Keratinocyte (primary cell): Measurements from ENCODE around the gene TMEM132D.

Experiments used
- CTCF ChIP-seq, 3 experiments: IDR thresholded peaks in 1 of 3; conservative IDR thresholded peaks in 1 of 3; optimal IDR thresholded peaks in 1 of 3; 2 replicates in 2 of 3; 3 replicates in 1 of 3; pipeline versions ENCODE3 to v1.5.1; 2011; ENCODE audit warnings: low read length in 3 of 3, mild to moderate bottlenecking in 3 of 3, moderate library complexity in 2 of 3, control low read depth in 1 of 3, inconsistent platforms in 1 of 3; ENCODE audit not compliant: insufficient read depth in 2 of 3; ENCODE audit errors: extremely low read depth in 1 of 3
- EZH2 ChIP-seq: IDR thresholded peaks from one replicate; pipeline ENCODE4 v1.6.1; 2012; ENCODE audit warnings: inconsistent platforms, mild to moderate bottlenecking, low read length, moderate library complexity

DNA sequence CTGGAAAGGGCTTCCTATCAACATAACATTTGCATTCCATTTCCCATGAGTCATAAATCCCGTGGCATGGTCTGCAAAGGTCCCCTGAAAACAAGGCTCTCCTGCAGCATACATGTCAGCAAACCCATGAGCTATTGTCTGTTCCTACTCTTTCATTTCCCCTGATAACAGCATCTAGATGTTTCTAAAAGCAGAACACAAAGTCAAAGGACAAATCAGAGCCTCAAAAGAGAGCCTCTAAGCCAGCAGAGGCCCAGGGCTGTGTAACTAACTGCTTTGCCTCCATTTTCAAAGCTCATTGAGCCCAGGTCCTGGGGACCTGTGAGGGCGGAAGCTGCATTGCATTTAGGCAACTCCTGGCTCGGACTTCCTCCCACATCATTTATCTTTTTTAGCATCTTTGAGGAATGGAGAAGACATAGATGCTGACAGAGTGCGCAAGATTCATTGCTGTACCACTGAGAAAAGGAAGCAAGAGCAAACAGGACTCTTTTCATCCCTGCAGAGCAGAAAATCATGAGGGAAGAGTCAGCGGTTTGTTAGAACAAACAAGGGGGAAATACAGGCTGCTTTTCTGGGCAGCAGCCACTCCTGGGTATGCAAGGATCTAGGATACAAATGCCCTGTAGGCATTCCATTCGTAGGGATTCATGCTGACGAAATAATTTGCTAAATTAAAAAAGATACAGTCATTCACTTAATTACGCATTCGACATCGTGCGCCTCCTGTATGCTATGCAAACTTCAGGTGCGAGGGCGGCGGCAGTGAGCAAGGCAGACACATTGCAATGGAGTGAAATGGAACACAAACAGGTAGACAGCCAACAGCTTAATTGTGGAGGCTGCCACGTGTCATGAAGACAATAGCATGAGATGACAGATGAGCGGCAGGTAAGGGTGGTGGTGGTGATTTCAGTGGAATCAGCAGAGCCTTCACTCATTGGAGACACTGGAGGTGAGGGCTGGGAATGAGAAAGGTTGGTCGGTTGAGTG is 131.0 kb downstream of the TMEM132D start:
- TF ChIP-seq CTCF (optimal IDR thresholded peaks at IDR 0.05 in 1 of 3, IDR thresholded peaks at IDR 0.05 in 1 of 3, conservative IDR thresholded peaks at IDR 0.05 in 1 of 3; ENCODE audit: extremely low read depth in 1 of 3, insufficient read depth in 2 of 3, low read length in 3 of 3) (no peak), EZH2 (no peak)
